K562 (cell line): Measurements from ENCODE around the gene PDIA2.
"Not testable (repeated sequence)": the region's sequence is repeated elsewhere in the genome, so short reads cannot be mapped to it uniquely, and the experiment has no call there.

Experiments
- CBFB ChIP-seq: sonication (generic); formaldehyde crosslinking; IDR thresholded peaks from 2 replicates; pipeline ENCODE4 v1.4.0; 2020; ENCODE audit warnings: mild to moderate bottlenecking, missing genetic modification reagents
- ELF4 ChIP-seq: fragments of 450-650 bp; formaldehyde crosslinking; IDR thresholded peaks from 2 replicates; pipeline ENCODE4 v1.4.0; 2022; ENCODE audit warnings: missing genetic modification characterization
- FOXP4 ChIP-seq: sonication (generic); formaldehyde crosslinking; IDR thresholded peaks from 2 replicates; pipeline ENCODE4 v1.8.0; 2022; ENCODE audit warnings: mild to moderate bottlenecking, missing genetic modification reagents, borderline replicate concordance
- ZFP1 ChIP-seq: fragments of 450-650 bp; formaldehyde crosslinking; IDR thresholded peaks from 2 replicates; pipeline ENCODE4 v1.4.0; 2020; ENCODE audit warnings: mild to moderate bottlenecking, mixed read lengths

DNA sequence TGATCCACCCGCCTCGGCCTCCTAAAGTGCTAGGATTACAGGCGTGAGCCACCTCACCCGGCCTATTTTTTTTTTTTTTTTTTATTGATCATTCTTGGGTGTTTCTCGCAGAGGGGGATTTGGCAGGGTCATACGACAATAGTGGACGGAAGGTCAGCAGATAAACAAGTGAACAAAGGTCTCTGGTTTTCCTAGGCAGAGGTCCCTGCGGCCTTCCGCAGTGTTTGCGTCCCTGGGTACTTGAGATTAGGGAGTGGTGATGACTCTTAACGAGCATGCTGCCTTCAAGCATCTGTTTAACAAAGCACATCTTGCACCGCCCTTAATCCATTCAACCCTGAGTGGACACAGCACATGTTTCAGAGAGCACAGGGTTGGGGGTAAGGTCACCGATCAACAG is 24.9 kb upstream of the PDIA2 start:
- TF ChIP-seq CBFB; ELF4 (CRISPR knock-in tag); FOXP4 (CRISPR knock-in tag); ZFP1 (CRISPR knock-in tag): not testable (repeated sequence)
